Stimulated activated naive B cell treated with anti-CD40 and anti-IgM and Interleukin-4, amounts not matched to agents 10 μg/mL and 1 μg/mL and 100 μg/mL, for 72 hours (primary cell): ENCODE measurements around the gene APEH.
A peak's percentile ranks its signal among the peaks of the same experiment; 100 is the strongest.
"Not testable (repeated sequence)": the region's sequence is repeated elsewhere in the genome, so short reads cannot be mapped to it uniquely, and the experiment has no call there.

Experiments
- ATAC-seq, 2 donors: fragments of 150-1000 bp; cut with Tn5 transposase; replicated peaks; 2 replicates each; pipeline ENCODE4 v1.10.0; 2021; ENCODE audit warnings: moderate library complexity in 1 of 2
- DNase-seq: peaks from one replicate; pipeline ENCODE4 v3.0.0; 2021
- H3K27ac Mint-ChIP-seq: one replicate; pipeline ENCODE4 v1.8.0; 2022; ENCODE audit warnings: mild to moderate bottlenecking, mixed read lengths
- H3K27me3 Mint-ChIP-seq, 2 donors: one replicate each; pipeline ENCODE4 v1.8.0; 2022; ENCODE audit warnings: mixed read lengths in 2 of 2
- H3K36me3 Mint-ChIP-seq, 2 donors: one replicate each; pipeline ENCODE4 v1.8.0; 2022; ENCODE audit warnings: mixed read lengths in 2 of 2, mild to moderate bottlenecking in 1 of 2
- H3K4me1 Mint-ChIP-seq, 2 donors: one replicate each; pipeline ENCODE4 v1.8.0; 2022; ENCODE audit warnings: mixed read lengths in 2 of 2, mild to moderate bottlenecking in 1 of 2
- H3K4me3 Mint-ChIP-seq, 2 donors: one replicate each; pipeline ENCODE4 v1.8.0; 2022; ENCODE audit warnings: mild to moderate bottlenecking in 2 of 2, mixed read lengths in 2 of 2, moderate library complexity in 1 of 2
- H3K9me3 Mint-ChIP-seq, 2 donors: one replicate each; pipeline ENCODE4 v1.8.0; 2022; ENCODE audit warnings: mixed read lengths in 2 of 2, mild to moderate bottlenecking in 1 of 2

The APEH gene

GRCh38 chr3:49668414-49668797, 5.7 kb upstream of the APEH start:
- Mint-ChIP-seq H3K4me1 (peaks cover 7 to 11% of the 10 kb centered on the region in 2 donors), H3K27ac (no peak overlapping the region), H3K27me3 (peaks cover 10 to 13% of the 10 kb centered on the region in 2 donors), H3K4me3 (no peak overlapping the region), H3K9me3 (no peaks in the 10 kb centered on the region), H3K36me3 (peaks cover 0 to 6% of the 10 kb centered on the region in 2 donors)
- ATAC-seq (no peak), DNase-seq (no peak)

- H3K36me3 Mint-ChIP-seq: peaks cover 0 to 6% of the 10 kb centered on the region in 2 donors
- H3K4me3 Mint-ChIP-seq: no peak overlapping the region
- peaks cover 7 to 11% of the 10 kb centered on the region in 2 donors for H3K4me1 Mint-ChIP-seq
- peaks cover 10 to 13% of the 10 kb centered on the region in 2 donors for H3K27me3 Mint-ChIP-seq
- no peaks in the 10 kb centered on the region for H3K9me3 Mint-ChIP-seq
- no peak for DNase-seq
- no peak for ATAC-seq
- no peak overlapping the region for H3K27ac Mint-ChIP-seq
These were observed 5.3 kb upstream of the APEH start for GRCh38 chr3:49668861-49669260.

DNA sequence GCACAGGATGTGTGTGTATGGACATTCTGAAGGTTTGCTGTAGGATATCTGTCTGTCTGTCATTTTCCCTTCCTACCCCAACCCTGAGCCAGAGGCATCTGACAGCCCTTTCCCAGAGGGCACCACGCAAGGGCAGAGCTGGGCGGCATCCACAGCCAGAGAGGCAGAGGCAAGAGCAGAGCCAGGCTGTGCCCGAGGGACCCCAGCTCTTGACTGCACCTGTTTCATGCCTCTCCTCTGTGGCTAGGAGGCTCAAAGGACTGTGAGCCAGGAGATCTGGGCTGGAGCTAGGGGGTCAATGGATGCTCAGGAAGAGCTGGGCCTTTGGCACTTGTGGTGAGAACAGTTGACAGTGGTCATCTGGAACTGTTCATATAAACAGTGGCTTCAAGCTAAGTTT, 4.8 kb upstream of the APEH start:
- Mint-ChIP-seq H3K4me3 (no peak overlapping the region), H3K4me1 (peaks cover 7 to 11% of the 10 kb centered on the region in 2 donors), H3K9me3 (no peaks in the 10 kb centered on the region), H3K27ac (no peak overlapping the region), H3K36me3 (peaks cover 0 to 6% of the 10 kb centered on the region in 2 donors), H3K27me3 (peaks cover 10 to 13% of the 10 kb centered on the region in 2 donors)
- DNase-seq (no peak), ATAC-seq (no peak)

DNA sequence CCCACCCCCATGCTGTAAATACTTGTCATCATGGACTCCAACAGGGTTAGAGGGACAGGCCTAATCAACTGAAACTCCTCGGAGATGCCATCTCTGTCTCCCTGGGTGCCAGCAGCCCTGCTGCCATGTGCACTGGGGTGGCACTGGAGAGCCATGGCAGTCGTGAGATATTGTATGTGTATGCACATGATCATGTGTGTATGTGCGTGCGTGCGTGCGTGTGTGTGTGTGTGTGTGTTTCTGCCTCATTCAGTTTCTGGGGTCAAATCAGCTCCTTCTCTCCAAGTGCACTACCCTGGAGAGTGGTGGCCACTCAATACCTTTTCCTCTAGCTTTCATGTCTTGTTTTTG, 3.2 kb upstream of the APEH start:
- Mint-ChIP-seq H3K9me3 (no peaks in the 10 kb centered on the region), H3K27ac (no peak overlapping the region), H3K4me1 (peaks cover 20 to 21% of the 10 kb centered on the region in 2 donors), H3K27me3 (peaks cover 7 to 10% of the 10 kb centered on the region in 2 donors), H3K36me3 (peaks cover 6 to 12% of the 10 kb centered on the region in 2 donors), H3K4me3 (no peak overlapping the region)
- ATAC-seq (no peak), DNase-seq (no peak)

GRCh38 chr3:49671291-49672288, 2.6 kb upstream of the APEH start:
- peaks cover 23 to 24% of the 10 kb centered on the region in 2 donors for H3K4me1 Mint-ChIP-seq
- ATAC-seq (peak in 1 of 2 donors; percentile 6), DNase-seq (peak; percentile 55)
- H3K27ac Mint-ChIP-seq: peak overlapping the region; percentile 3
- H3K4me3 Mint-ChIP-seq: peak overlapping the region in 1 of 2 donors; percentile 22
- H3K27me3 Mint-ChIP-seq: peaks cover 6 to 7% of the 10 kb centered on the region in 2 donors
- H3K36me3 Mint-ChIP-seq: peaks cover 10 to 16% of the 10 kb centered on the region in 2 donors
- H3K9me3 Mint-ChIP-seq: no peaks in the 10 kb centered on the region

DNA sequence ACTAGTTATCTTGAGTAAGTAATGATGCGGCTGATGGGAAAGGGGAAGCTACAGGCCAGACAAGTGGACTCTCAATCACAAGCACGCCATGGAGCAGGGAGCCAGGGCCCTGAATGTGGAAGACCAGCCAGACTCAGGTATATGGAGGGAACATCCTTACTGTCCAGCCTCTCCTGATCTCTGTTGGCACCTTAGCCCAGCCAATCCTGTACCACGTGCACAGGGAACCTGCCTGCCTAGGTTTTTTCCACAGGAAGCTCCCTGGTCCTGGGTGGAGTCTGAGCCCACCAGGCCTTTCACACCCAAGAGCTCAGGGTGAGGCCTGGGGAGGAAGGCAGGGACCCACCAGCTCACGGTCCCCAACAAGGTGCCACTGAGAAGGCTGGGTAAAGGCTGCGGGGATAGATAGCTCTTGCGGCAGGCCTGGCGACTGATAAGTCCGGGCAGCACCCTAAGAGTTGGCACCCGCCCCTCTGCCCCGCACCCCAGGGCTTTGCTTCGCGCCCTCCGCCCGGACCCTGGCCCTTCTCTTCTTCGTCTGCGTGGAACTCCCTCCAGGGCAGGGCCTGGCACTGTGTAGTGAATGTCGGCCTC, 933 bp upstream of the APEH start:
- Mint-ChIP-seq H3K4me1 (peaks cover 24 to 29% of the 10 kb centered on the region in 2 donors), H3K9me3 (no peaks in the 10 kb centered on the region), H3K36me3 (peaks cover 20 to 31% of the 10 kb centered on the region in 2 donors), H3K4me3 (peak overlapping the region; percentile 95 to 98), H3K27me3 (peaks cover 0 to 3% of the 10 kb centered on the region in 2 donors), H3K27ac (peak overlapping the region; percentile 99)
- ATAC-seq: peak; percentile 3 to 4
- peak; percentile 31 for DNase-seq

DNA sequence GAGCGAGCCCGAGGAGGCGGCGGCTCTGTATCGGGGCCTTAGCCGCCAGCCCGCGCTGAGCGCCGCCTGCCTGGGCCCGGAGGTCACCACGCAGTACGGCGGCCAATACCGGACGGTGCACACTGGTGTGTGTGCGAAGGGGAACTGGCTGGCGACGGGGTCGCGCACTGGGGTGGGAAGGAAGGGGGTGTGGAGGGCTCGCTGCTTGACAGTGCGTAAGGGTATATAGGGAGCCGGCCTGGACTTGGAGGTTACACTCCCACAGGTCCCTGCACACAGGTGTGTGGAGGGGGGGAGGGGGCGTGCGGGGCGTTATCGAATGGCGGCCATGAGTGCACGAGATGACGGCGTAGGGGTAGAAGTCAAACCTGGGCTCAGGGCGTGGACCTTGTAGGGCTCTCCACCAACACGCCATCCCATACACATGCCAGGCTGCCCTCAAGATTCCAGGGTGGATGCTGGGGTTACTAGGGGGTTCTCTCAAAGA, 389 bp downstream of the APEH start:
- ATAC-seq: peak; percentile 30 to 32
- Mint-ChIP-seq H3K27me3 (no peaks in the 10 kb centered on the region), H3K4me3 (peak overlapping the region; percentile 95 to 98), H3K36me3 (peaks cover 25 to 36% of the 10 kb centered on the region in 2 donors), H3K4me1 (peaks cover 24 to 30% of the 10 kb centered on the region in 2 donors), H3K27ac (peak overlapping the region; percentile 99), H3K9me3 (no peaks in the 10 kb centered on the region)
- DNase-seq: no peak

DNA sequence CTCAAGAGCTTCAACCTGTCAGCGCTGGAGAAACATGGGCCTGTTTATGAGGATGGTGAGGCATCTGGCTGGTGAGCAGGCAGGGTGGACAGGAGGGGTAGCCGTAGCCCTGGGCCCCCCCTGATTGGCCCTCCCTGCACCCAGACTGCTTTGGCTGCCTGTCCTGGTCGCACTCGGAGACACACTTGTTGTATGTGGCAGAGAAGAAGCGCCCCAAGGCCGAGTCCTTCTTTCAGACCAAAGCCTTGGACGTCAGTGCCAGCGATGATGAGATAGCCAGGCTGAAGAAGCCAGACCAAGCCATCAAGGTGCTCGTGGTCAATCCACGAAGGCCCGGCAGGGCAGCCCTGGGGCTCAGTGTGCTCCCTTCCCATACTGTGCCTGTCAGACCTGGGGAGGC, 1.8 kb downstream of the APEH start:
- peaks cover 38 to 40% of the 10 kb centered on the region in 2 donors for H3K4me1 Mint-ChIP-seq
- H3K9me3 Mint-ChIP-seq: no peaks in the 10 kb centered on the region
- H3K27ac Mint-ChIP-seq: no peak overlapping the region
- H3K27me3 Mint-ChIP-seq: no peaks in the 10 kb centered on the region
- no peak overlapping the region for H3K4me3 Mint-ChIP-seq
- ATAC-seq (no peak), DNase-seq (no peak)
- H3K36me3 Mint-ChIP-seq: peaks cover 37 to 50% of the 10 kb centered on the region in 2 donors

GRCh38 chr3:49680493-49681231, 6.5 kb downstream of the APEH start:
- ATAC-seq (peak; percentile 76 to 80), DNase-seq (no peak)
- Mint-ChIP-seq H3K9me3 (no peaks in the 10 kb centered on the region), H3K36me3 (peaks cover 60 to 67% of the 10 kb centered on the region in 2 donors), H3K4me3 (peak overlapping the region in 1 of 2 donors; percentile 39), H3K27me3 (peaks cover 5% of the 10 kb centered on the region in 2 donors), H3K27ac (peak overlapping the region; percentile 39), H3K4me1 (peaks cover 28 to 32% of the 10 kb centered on the region in 2 donors)

DNA sequence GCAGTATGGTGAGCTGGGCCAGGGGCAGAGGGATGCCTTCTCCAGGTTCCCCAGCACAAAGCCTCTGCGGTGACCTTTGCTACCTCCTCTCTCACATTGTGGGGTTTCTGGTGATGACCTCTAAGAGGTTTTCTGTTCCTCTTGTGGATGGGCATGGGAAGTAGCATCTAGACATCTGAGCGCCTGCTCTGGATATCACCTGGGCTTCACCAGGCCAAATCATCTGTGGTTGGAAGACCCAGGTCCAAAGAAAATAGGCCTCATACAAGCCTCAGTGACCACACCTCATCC, 7.0 kb downstream of the APEH start:
- Mint-ChIP-seq H3K9me3 (no peaks in the 10 kb centered on the region), H3K4me3 (peak overlapping the region in 1 of 2 donors; percentile 39), H3K4me1 (peaks cover 25 to 32% of the 10 kb centered on the region in 2 donors), H3K27me3 (peaks cover 5% of the 10 kb centered on the region in 2 donors), H3K27ac (no peak overlapping the region), H3K36me3 (peaks cover 55 to 62% of the 10 kb centered on the region in 2 donors)
- peak; percentile 76 to 78 for ATAC-seq
- no peak for DNase-seq

DNA sequence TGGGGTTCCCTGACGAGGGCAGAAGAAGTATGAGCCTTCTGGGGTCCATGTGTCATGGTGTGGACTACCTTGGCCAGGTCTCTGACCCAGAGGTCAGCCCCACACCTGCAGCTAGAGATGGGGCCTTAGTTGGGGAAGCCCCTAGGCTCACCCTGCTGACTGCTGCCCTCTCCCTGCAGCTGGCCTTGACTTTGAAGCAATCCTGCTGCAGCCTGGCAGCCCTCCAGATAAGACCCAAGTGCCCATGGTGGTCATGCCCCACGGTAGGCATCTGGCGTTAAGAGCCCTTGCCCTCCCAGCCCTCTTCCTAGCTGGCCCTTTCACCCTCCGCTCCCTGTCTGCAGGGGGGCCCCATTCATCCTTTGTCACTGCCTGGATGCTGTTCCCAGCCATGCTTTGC, 7.4 kb downstream of the APEH start:
- Mint-ChIP-seq H3K4me3 (no peak overlapping the region), H3K36me3 (peaks cover 54 to 60% of the 10 kb centered on the region in 2 donors), H3K4me1 (peaks cover 24 to 34% of the 10 kb centered on the region in 2 donors), H3K9me3 (no peaks in the 10 kb centered on the region), H3K27me3 (peaks cover 5% of the 10 kb centered on the region in 2 donors), H3K27ac (no peak overlapping the region)
- DNase-seq (no peak), ATAC-seq (peak in 1 of 2 donors; percentile 10)

- H3K4me3 Mint-ChIP-seq: no peak overlapping the region
- H3K36me3 Mint-ChIP-seq: peaks cover 44 to 46% of the 10 kb centered on the region in 2 donors
These were observed 9.0 kb downstream of the APEH start for GRCh38 chr3:49683162-49683561.

DNA sequence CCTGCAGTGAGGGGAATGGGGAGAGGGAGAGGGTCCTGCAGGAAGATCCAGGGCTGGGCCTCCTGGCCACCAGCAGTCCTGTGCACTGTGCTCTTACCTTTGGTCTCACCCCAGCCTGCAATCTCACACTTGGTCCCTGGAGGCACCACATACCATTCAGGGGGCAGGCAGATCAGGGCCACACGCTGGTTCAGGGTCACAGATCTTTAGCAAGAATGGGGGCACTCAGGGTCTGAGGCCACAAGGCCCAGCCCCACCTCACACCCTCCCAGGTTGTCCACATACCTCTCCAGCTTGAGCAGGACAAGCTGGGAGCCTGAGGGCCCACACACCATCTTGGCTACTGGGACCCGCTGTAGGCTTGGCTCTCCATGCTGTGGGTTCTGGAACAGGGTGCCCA, 10.3 kb downstream of the APEH start:
- not testable (repeated sequence) for H3K4me3 Mint-ChIP-seq, H3K9me3 Mint-ChIP-seq, DNase-seq, H3K27me3 Mint-ChIP-seq, ATAC-seq, H3K27ac Mint-ChIP-seq
- Mint-ChIP-seq H3K4me1 (peaks cover 24 to 54% of the 10 kb centered on the region in 2 donors), H3K36me3 (peaks cover 39 to 41% of the 10 kb centered on the region in 2 donors)

More at GRCh38 chr3:49683162-49683561, 9.0 kb downstream of the APEH start:
- Mint-ChIP-seq H3K27ac (no peak overlapping the region), H3K27me3 (peaks cover 5% of the 10 kb centered on the region in 2 donors), H3K4me1 (peaks cover 22 to 41% of the 10 kb centered on the region in 2 donors), H3K9me3 (no peaks in the 10 kb centered on the region)
- DNase-seq (no peak), ATAC-seq (no peak)

- not testable (repeated sequence) for H3K27me3 Mint-ChIP-seq, ATAC-seq, H3K9me3 Mint-ChIP-seq, DNase-seq, H3K27ac Mint-ChIP-seq
- Mint-ChIP-seq H3K4me3 (peak overlapping the region; percentile 50 to 64), H3K36me3 (peaks cover 34% of the 10 kb centered on the region in 2 donors), H3K4me1 (peaks cover 24 to 55% of the 10 kb centered on the region in 2 donors)
These were observed 11.0 kb downstream of the APEH start for GRCh38 chr3:49685103-49685502.
